GM23248 (cell line): ENCODE measurements around the gene MPRIP.

Experiments
- EZH2 ChIP-seq: fragments of 200-600 bp; sonication (generic); IDR thresholded peaks from 2 replicates; pipeline ENCODE4 v1.6.1; 2018; ENCODE audit warnings: antibody characterized with exemption, mild to moderate bottlenecking; ENCODE audit not compliant: insufficient read depth, poor library complexity, severe bottlenecking
- EZH2phosphoT487 ChIP-seq: fragments of 200-600 bp; sonication (generic); IDR thresholded peaks from 2 replicates; pipeline ENCODE4 v1.6.1; 2018; ENCODE audit warnings: antibody characterized with exemption, moderate library complexity, mild to moderate bottlenecking, low read depth; ENCODE audit not compliant: insufficient read depth

GRCh38 chr17:17075125-17075781, 33.0 kb downstream of the MPRIP start:
- no peak for TF ChIP-seq EZH2
- no peak for TF ChIP-seq EZH2phosphoT487
